K562 (cell line): ENCODE results near the gene ST3GAL5. TPM values are rescaled to one million over a fixed set of nuclear protein-coding genes. Genes with fewer than 3 reads are reported as not detected.
A peak's percentile ranks its signal among the peaks of the same experiment; 100 is the strongest.

ENCODE experiments used
- ATF6 ChIP-seq: sonication (generic); formaldehyde crosslinking; IDR thresholded peaks from 2 replicates; pipeline ENCODE4 v1.4.0; 2020; ENCODE audit warnings: mild to moderate bottlenecking, missing genetic modification reagents
- E2F6 ChIP-seq, 2 experiments: IDR thresholded peaks; 2 replicates each; pipeline ENCODE4 v1.6.1; 2011; ENCODE audit warnings: borderline replicate concordance in 1 of 2, control low read depth in 1 of 2, low read depth in 1 of 2, low read length in 1 of 2, mild to moderate bottlenecking in 1 of 2, mixed read lengths in 1 of 2, moderate library complexity in 1 of 2; ENCODE audit not compliant: insufficient read depth in 1 of 2, insufficient read length in 1 of 2, poor library complexity in 1 of 2, severe bottlenecking in 1 of 2; ENCODE audit errors: extremely low read depth in 1 of 2
- FUS ChIP-seq: fragments of 200-400 bp; formaldehyde crosslinking; optimal IDR thresholded peaks from 2 replicates; pipeline ENCODE3; 2017; ENCODE audit warnings: low read depth, low read length
- GABPA ChIP-seq: fragments of 200-800 bp; sonication (Bioruptor generic); conservative IDR thresholded peaks from 2 replicates; pipeline ENCODE4 v1.6.1; 2016; ENCODE audit warnings: low read depth, missing genetic modification characterization, missing compliant biosample characterization
- HDAC1 ChIP-seq, 2 experiments: fragments of 450-650 bp; IDR thresholded peaks; 2 replicates each; pipeline ENCODE4 v1.6.1; 2016 to 2017; ENCODE audit warnings: inconsistent platforms in 1 of 2, mild to moderate bottlenecking in 1 of 2, moderate library complexity in 1 of 2
- MEIS2 ChIP-seq: fragments of 450-650 bp; IDR thresholded peaks from 2 replicates; pipeline ENCODE4 v1.6.1; 2014; ENCODE audit warnings: mild to moderate bottlenecking; ENCODE audit not compliant: partially characterized antibody
- NCOA2 ChIP-seq, 2 experiments: fragments of 450-650 bp; IDR thresholded peaks; 2 replicates each; pipeline ENCODE4 v1.6.1; 2018; ENCODE audit warnings: mild to moderate bottlenecking in 2 of 2, moderate library complexity in 1 of 2; ENCODE audit not compliant: partially characterized antibody in 2 of 2
- NFIC ChIP-seq: fragments of 450-650 bp; IDR thresholded peaks from 2 replicates; pipeline ENCODE4 v1.6.1; 2017; ENCODE audit warnings: mild to moderate bottlenecking, inconsistent platforms
- POLR2AphosphoS5 ChIP-seq: IDR thresholded peaks from 2 replicates; pipeline ENCODE4 v1.6.1; 2011; ENCODE audit warnings: mild to moderate bottlenecking, low read depth, low read length, moderate library complexity; ENCODE audit not compliant: control insufficient read depth, insufficient read depth
- PRPF4 ChIP-seq: fragments of 200-400 bp; formaldehyde crosslinking; IDR thresholded peaks from one replicate; pipeline ENCODE4 v1.6.1; 2017; ENCODE audit warnings: low read length, low read depth, mild to moderate bottlenecking; ENCODE audit not compliant: insufficient read depth, poor library complexity, severe bottlenecking
- RBM22 ChIP-seq: fragments of 200-400 bp; formaldehyde crosslinking; IDR thresholded peaks from 2 replicates; pipeline ENCODE4 v1.6.1; 2018; ENCODE audit warnings: low read length, low read depth; ENCODE audit not compliant: poor library complexity, severe bottlenecking
- SMARCC2 ChIP-seq: fragments of 450-650 bp; IDR thresholded peaks from 2 replicates; pipeline ENCODE4 v1.6.1; 2017; ENCODE audit warnings: antibody characterized with exemption, moderate library complexity, mild to moderate bottlenecking, low read depth
- TCF7 ChIP-seq: sonication (generic); IDR thresholded peaks from 2 replicates; pipeline ENCODE4 v1.6.1; 2016; ENCODE audit warnings: antibody characterized with exemption, borderline replicate concordance
- TFE3 ChIP-seq: fragments of 450-650 bp; formaldehyde crosslinking; IDR thresholded peaks from 2 replicates; pipeline ENCODE4 v1.4.0; 2020; ENCODE audit warnings: mild to moderate bottlenecking, mixed read lengths
- THRAP3 ChIP-seq: fragments of 450-650 bp; IDR thresholded peaks from 2 replicates; pipeline ENCODE4 v1.6.1; 2016; ENCODE audit warnings: mild to moderate bottlenecking, inconsistent platforms, borderline replicate concordance
- USF1 ChIP-seq: sonication (generic); formaldehyde crosslinking; IDR thresholded peaks from 2 replicates; pipeline ENCODE4 v1.9.0; 2022; ENCODE audit warnings: mild to moderate bottlenecking, missing genetic modification reagents
- ZBTB2 ChIP-seq: fragments of 450-650 bp; IDR thresholded peaks from 2 replicates; pipeline ENCODE4 v1.6.1; 2016; ENCODE audit warnings: antibody characterized with exemption
- ZNF143 ChIP-seq: sonication (generic); formaldehyde crosslinking; IDR thresholded peaks from 2 replicates; pipeline ENCODE4 v1.9.0; 2022; ENCODE audit warnings: mild to moderate bottlenecking, missing genetic modification reagents
- ZNF764 ChIP-seq: fragments of 250-450 bp; sonication (Bioruptor Pico); IDR thresholded peaks from 2 replicates; pipeline ENCODE4 v1.4.0; 2020; ENCODE audit warnings: low read depth, mild to moderate bottlenecking, moderate library complexity
- ZNF778 ChIP-seq: fragments of 450-650 bp; formaldehyde crosslinking; IDR thresholded peaks from 2 replicates; pipeline ENCODE4 v1.4.0; 2020; ENCODE audit warnings: mild to moderate bottlenecking, moderate library complexity
- polyA plus RNA-seq, 8 experiments: library from polyadenylated mRNA; depleted of rRNA in 4 of 8; stranded (reverse) in 5 of 8; unstranded in 3 of 8; fragments of >200 nt; fragmentation: Nextera tagmentation in 2 of 8; fragmentation: Illumina TruSeq in 1 of 8; extraction: Ambion mirVana in 2 of 8; extraction: Trizol in 1 of 8; gene quantifications; 2 replicates each; pipeline versions ENCODE4 v1.2.1 to v1.2.3, GENCODE V29; 2011 to 2014; ENCODE audit warnings: inconsistent platforms in 1 of 8, missing spikeins in 1 of 8
- total RNA-seq, 7 experiments: library from RNA; depleted of rRNA in 6 of 7; stranded (reverse); fragments of >200 nt in 6 of 7; fragmentation: Illumina TruSeq in 2 of 7; extraction: Trizol in 2 of 7; gene quantifications; 2 replicates each; pipeline versions ENCODE4 v1.2.1 to v1.2.3, GENCODE V29; 2011 to 2021; ENCODE audit warnings: low replicate concordance in 1 of 7

ST3GAL5 gene
- total and polyA plus RNA-seq, 9 of the 15 experiments (the other 6 are each of a cell fraction or from before 2014, with no cell fraction given) = 1.6 to 10.0 (median 4.2) TPM

GRCh38 chr2:85890522-85891176 is 1.9 kb upstream of the ST3GAL5 start (continued):
- peak in 1 of 2 experiments; percentile 72; a peak in 2 of 4 replicates for TF ChIP-seq HDAC1 (IDR thresholded peaks at IDR 0.05)
- TF ChIP-seq ATF6 (CRISPR knock-in tag) = no peak
- TF ChIP-seq POLR2AphosphoS5 = no peak
- no peak for TF ChIP-seq GABPA (tag)
- no peak for TF ChIP-seq NCOA2 (IDR thresholded peaks at IDR 0.05; ENCODE audit: partially characterized antibody in 2 of 2)
- peak in 1 of 2 experiments; percentile 10 for TF ChIP-seq E2F6 (IDR thresholded peaks at IDR 0.05; ENCODE audit: borderline replicate concordance in 1 of 2, extremely low read depth in 1 of 2, insufficient read depth in 1 of 2, insufficient read length in 1 of 2, low read depth in 1 of 2, low read length in 1 of 2, poor library complexity in 1 of 2, severe bottlenecking in 1 of 2)
- TF ChIP-seq USF1 (CRISPR knock-in tag) = no peak
- TF ChIP-seq ZNF764 (CRISPR knock-in tag) = no peak
- TF ChIP-seq RBM22 = no peak
- TF ChIP-seq FUS = no peak
- 0 out of 2 replicates have a peak, but pooled peaks have one; percentile 10 for TF ChIP-seq ZBTB2
- no peak for TF ChIP-seq THRAP3
- TF ChIP-seq NFIC = 0 out of 2 replicates have a peak, but pooled peaks have one; percentile 21
- TF ChIP-seq SMARCC2 = no peak
- TF ChIP-seq ZNF778 (CRISPR knock-in tag) = no peak
- no peak for TF ChIP-seq PRPF4
- 0 out of 2 replicates have a peak, but pooled peaks have one; percentile 14 for TF ChIP-seq TFE3 (CRISPR knock-in tag)
- no peak for TF ChIP-seq ZNF143 (CRISPR knock-in tag)
- TF ChIP-seq TCF7 = no peak
- TF ChIP-seq MEIS2 = peak; percentile 21
